WTC11 (cell line): ENCODE results near the gene SMOC1. TPM values are rescaled to one million over a fixed set of nuclear protein-coding genes. Genes with fewer than 3 reads are reported as not detected.

Experiments
- ATAC-seq: fragments of 200-7000 bp; cut with Tn5 transposase; 2 replicates; pipeline ENCODE4 v1.10.0; 2021; ENCODE audit warnings: mild to moderate bottlenecking, moderate library complexity
- CTCF ChIA-PET: fragments of 300-600 bp; sonication (Branson Sonifier 250); formaldehyde crosslinking; loops from one replicate; lab custom pipeline; 2021; ENCODE audit warnings: antibody characterized with exemption; lab: Charles Lee
- POLR2A ChIA-PET: fragments of 350-600 bp; sonication (Branson Sonifier 250); formaldehyde crosslinking; loops from one replicate; lab custom pipeline; 2021; ENCODE audit warnings: antibody characterized with exemption; lab: Charles Lee
- DNase-seq: peaks from one replicate; pipeline ENCODE4 v3.0.0; 2021; ENCODE audit warnings: low spot score
- H3K27ac Mint-ChIP-seq: 2 replicates; pipeline ENCODE4 v1.8.0; 2021; ENCODE audit warnings: mixed read lengths
- H3K27me3 Mint-ChIP-seq: 2 replicates; pipeline ENCODE4 v1.8.0; 2021; ENCODE audit warnings: low read depth, mild to moderate bottlenecking, moderate library complexity, mixed read lengths
- H3K36me3 Mint-ChIP-seq: 2 replicates; pipeline ENCODE4 v1.8.0; 2021; ENCODE audit warnings: mixed read lengths
- H3K4me1 Mint-ChIP-seq: 2 replicates; pipeline ENCODE4 v1.8.0; 2022; ENCODE audit warnings: mixed read lengths
- H3K4me3 Mint-ChIP-seq: 2 replicates; pipeline ENCODE4 v1.8.0; 2021; ENCODE audit warnings: mild to moderate bottlenecking, moderate library complexity, mixed read lengths
- H3K9me3 Mint-ChIP-seq: 2 replicates; pipeline ENCODE4 v1.8.0; 2021; ENCODE audit warnings: mixed read lengths
- AR ChIP-seq: fragments of 250-450 bp; sonication (Bioruptor Pico); IDR thresholded peaks from 2 replicates; pipeline ENCODE4 v1.9.0; 2021; ENCODE audit warnings: mild to moderate bottlenecking
- ATF2 ChIP-seq: sonication (generic); formaldehyde crosslinking; IDR thresholded peaks from 2 replicates; pipeline ENCODE4 v1.8.1; 2022; ENCODE audit warnings: low read depth, missing genetic modification reagents, borderline replicate concordance
- ESRRA ChIP-seq: sonication (generic); formaldehyde crosslinking; IDR thresholded peaks from 2 replicates; pipeline ENCODE4 v1.8.1; 2022; ENCODE audit warnings: mild to moderate bottlenecking, missing genetic modification reagents, borderline replicate concordance
- FOXP1 ChIP-seq: sonication (generic); formaldehyde crosslinking; IDR thresholded peaks from 2 replicates; pipeline ENCODE4 v1.8.0; 2022; ENCODE audit warnings: missing genetic modification reagents, mild to moderate bottlenecking, moderate library complexity, borderline replicate concordance
- HMGA2 ChIP-seq: fragments of 250-450 bp; sonication (Bioruptor Pico); IDR thresholded peaks from 2 replicates; pipeline ENCODE4 v1.4.0; 2021; ENCODE audit warnings: mild to moderate bottlenecking, moderate library complexity
- JAZF1 ChIP-seq: fragments of 250-450 bp; sonication (Bioruptor Pico); IDR thresholded peaks from 2 replicates; pipeline ENCODE4 v1.9.0; 2021; ENCODE audit warnings: moderate library complexity, mild to moderate bottlenecking, inconsistent platforms
- JUN ChIP-seq: sonication (generic); formaldehyde crosslinking; IDR thresholded peaks from 2 replicates; pipeline ENCODE4 v1.8.0; 2023; ENCODE audit warnings: mild to moderate bottlenecking, missing genetic modification reagents
- MXD4 ChIP-seq: fragments of 250-450 bp; sonication (Bioruptor Pico); IDR thresholded peaks from 2 replicates; pipeline ENCODE4 v1.8.0; 2021; ENCODE audit warnings: mild to moderate bottlenecking, moderate library complexity, borderline replicate concordance
- MYBL2 ChIP-seq: sonication (generic); formaldehyde crosslinking; IDR thresholded peaks from 2 replicates; pipeline ENCODE4 v1.8.1; 2023; ENCODE audit warnings: mild to moderate bottlenecking, moderate library complexity, missing genetic modification reagents
- NFATC4 ChIP-seq: fragments of 250-450 bp; sonication (Bioruptor Pico); IDR thresholded peaks from 2 replicates; pipeline ENCODE4 v1.9.0; 2021; ENCODE audit warnings: mild to moderate bottlenecking
- NFYB ChIP-seq: sonication (generic); formaldehyde crosslinking; conservative IDR thresholded peaks from 2 replicates; pipeline ENCODE4 v1.8.0; 2022; ENCODE audit warnings: low read depth, missing genetic modification reagents
- NR2C2 ChIP-seq: sonication (generic); formaldehyde crosslinking; IDR thresholded peaks from 2 replicates; pipeline ENCODE4 v1.8.0; 2022; ENCODE audit warnings: mild to moderate bottlenecking, missing genetic modification reagents
- PRDM15 ChIP-seq: sonication (generic); formaldehyde crosslinking; IDR thresholded peaks from 2 replicates; pipeline ENCODE4 v1.8.0; 2022; ENCODE audit warnings: missing genetic modification reagents
- RORB ChIP-seq: fragments of 250-450 bp; sonication (Bioruptor Pico); IDR thresholded peaks from 2 replicates; pipeline ENCODE4 v1.9.0; 2021; ENCODE audit warnings: mild to moderate bottlenecking
- SMAD4 ChIP-seq: sonication (generic); formaldehyde crosslinking; IDR thresholded peaks from 2 replicates; pipeline ENCODE4 v1.8.0; 2022; ENCODE audit warnings: mild to moderate bottlenecking, missing genetic modification reagents
- TP53 ChIP-seq: sonication (generic); formaldehyde crosslinking; IDR thresholded peaks from 2 replicates; pipeline ENCODE4 v1.8.1; 2023; ENCODE audit warnings: mild to moderate bottlenecking, missing genetic modification reagents
- ZBTB21 ChIP-seq: sonication (generic); formaldehyde crosslinking; IDR thresholded peaks from 2 replicates; pipeline ENCODE4 v1.8.1; 2023; ENCODE audit warnings: mild to moderate bottlenecking, missing genetic modification reagents, borderline replicate concordance
- ZNF121 ChIP-seq: sonication (generic); formaldehyde crosslinking; IDR thresholded peaks from 2 replicates; pipeline ENCODE4 v1.8.0; 2023; ENCODE audit warnings: missing genetic modification reagents
- ZNF138 ChIP-seq: sonication (generic); formaldehyde crosslinking; conservative IDR thresholded peaks from 2 replicates; pipeline ENCODE4 v1.8.1; 2022; ENCODE audit warnings: mild to moderate bottlenecking, moderate library complexity, missing genetic modification reagents
- ZNF219 ChIP-seq: sonication (generic); formaldehyde crosslinking; IDR thresholded peaks from 2 replicates; pipeline ENCODE4 v1.8.0; 2023; ENCODE audit warnings: missing genetic modification reagents, mild to moderate bottlenecking, borderline replicate concordance
- ZNF512 ChIP-seq: sonication (generic); formaldehyde crosslinking; IDR thresholded peaks from 2 replicates; pipeline ENCODE4 v1.8.1; 2022; ENCODE audit warnings: missing genetic modification reagents, borderline replicate concordance
- total RNA-seq: library from RNA; stranded (reverse); gene quantifications from 3 replicates; pipeline ENCODE4 v1.2.3, GENCODE V29; 2021
- TF ChIP-seq, protein P1 (sequence below): sonication (generic); formaldehyde crosslinking; IDR thresholded peaks from 2 replicates; pipeline ENCODE4 v1.8.1; 2023; ENCODE audit warnings: mild to moderate bottlenecking, missing genetic modification reagents, moderate library complexity

Gene SMOC1
- total RNA-seq, 1 experiment from 2014 or later, result 1.1 TPM

- DNase-seq, result no peak
- no peak for ATAC-seq
- Mint-ChIP-seq H3K27me3 (peaks cover 7% of the 10 kb centered on the region; the same call in 1 of the 2 replicates), H3K27ac (no peak overlapping the region), H3K9me3 (peaks cover 33% of the 10 kb centered on the region), H3K4me1 (no peaks in the 10 kb centered on the region), H3K36me3 (peaks cover 10% of the 10 kb centered on the region), H3K4me3 (no peak overlapping the region)
- ChIA-PET CTCF (no interaction called here), POLR2A (no interaction called here)
- TF ChIP-seq ZBTB21 (CRISPR knock-in tag) (no peak), FOXP1 (CRISPR knock-in tag) (no peak), NR2C2 (CRISPR knock-in tag) (no peak), ZNF121 (CRISPR knock-in tag) (no peak), ZNF512 (CRISPR knock-in tag) (no peak), RORB (CRISPR knock-in tag) (no peak), ZNF138 (CRISPR knock-in tag) (no peak), SMAD4 (CRISPR knock-in tag) (no peak), TP53 (CRISPR knock-in tag) (no peak), JAZF1 (CRISPR knock-in tag) (no peak), AR (CRISPR knock-in tag) (no peak), JUN (CRISPR knock-in tag) (no peak), NFYB (no peak), MXD4 (no peak), ESRRA (no peak), NFATC4 (no peak)
These were observed 66.1 kb downstream of the SMOC1 start for GRCh38 chr14:69945347-69945746.

- ATAC-seq, result no peak
- CTCF ChIA-PET, result no interaction called here
- TF ChIP-seq ZNF219 (CRISPR knock-in tag) (no peak), AR (CRISPR knock-in tag) (no peak), NFYB (no peak), MYBL2 (CRISPR knock-in tag) (no peak), PRDM15 (no peak), HMGA2 (CRISPR knock-in tag) (no peak), ATF2 (CRISPR knock-in tag) (no peak)
- TF ChIP-seq, protein P1, sequence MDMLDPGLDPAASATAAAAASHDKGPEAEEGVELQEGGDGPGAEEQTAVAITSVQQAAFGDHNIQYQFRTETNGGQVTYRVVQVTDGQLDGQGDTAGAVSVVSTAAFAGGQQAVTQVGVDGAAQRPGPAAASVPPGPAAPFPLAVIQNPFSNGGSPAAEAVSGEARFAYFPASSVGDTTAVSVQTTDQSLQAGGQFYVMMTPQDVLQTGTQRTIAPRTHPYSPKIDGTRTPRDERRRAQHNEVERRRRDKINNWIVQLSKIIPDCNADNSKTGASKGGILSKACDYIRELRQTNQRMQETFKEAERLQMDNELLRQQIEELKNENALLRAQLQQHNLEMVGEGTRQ (CRISPR knock-in tag), result no peak
These were observed 66.7 kb downstream of the SMOC1 start for GRCh38 chr14:69945912-69946311.

More at GRCh38 chr14:69945912-69946311, 66.7 kb downstream of the SMOC1 start:
- POLR2A ChIA-PET, result no interaction called here
- H3K36me3 Mint-ChIP-seq, result peaks cover 10% of the 10 kb centered on the region
- H3K4me3 Mint-ChIP-seq, result no peak overlapping the region
- H3K4me1 Mint-ChIP-seq, result no peaks in the 10 kb centered on the region
- DNase-seq, result no peak
- peaks cover 7% of the 10 kb centered on the region; the same call in 1 of the 2 replicates for H3K27me3 Mint-ChIP-seq
- peaks cover 33% of the 10 kb centered on the region for H3K9me3 Mint-ChIP-seq
- H3K27ac Mint-ChIP-seq, result no peak overlapping the region
